Neuronal stem cell (in vitro differentiated cells): Measurements from ENCODE around the gene PDAP1.
A peak's percentile ranks its signal among the peaks of the same experiment; 100 is the strongest.
"Not testable (repeated sequence)": the region's sequence is repeated elsewhere in the genome, so short reads cannot be mapped to it uniquely, and the experiment has no call there.

Experiments
- DNase-seq: peaks from one replicate; pipeline ENCODE4 v3.0.0-alpha.2; 2013; ENCODE audit warnings: low spot score
- H2AFZ ChIP-seq: one replicate; pipeline ENCODE4 v1.6.1; 2013; ENCODE audit warnings: mild to moderate bottlenecking, low read length, inconsistent platforms
- H2AK5ac ChIP-seq: 2 replicates; pipeline ENCODE4 v1.6.1; 2013; ENCODE audit warnings: low read depth, mild to moderate bottlenecking, inconsistent platforms, low read length, moderate library complexity, mixed read lengths
- H2BK120ac ChIP-seq: 2 replicates; pipeline ENCODE4 v1.6.1; 2013; ENCODE audit warnings: low read depth, mild to moderate bottlenecking, inconsistent platforms, low read length, moderate library complexity, mixed read lengths
- H2BK12ac ChIP-seq: one replicate; pipeline ENCODE4 v1.6.1; 2013; ENCODE audit warnings: low read length, inconsistent platforms
- H2BK15ac ChIP-seq: 2 replicates; pipeline ENCODE4 v1.6.1; 2013; ENCODE audit warnings: mild to moderate bottlenecking, low read length, inconsistent platforms, mixed read lengths
- H2BK5ac ChIP-seq: one replicate; pipeline ENCODE4 v1.6.1; 2013; ENCODE audit warnings: inconsistent platforms, mild to moderate bottlenecking, low read length, moderate library complexity
- H3K14ac ChIP-seq: one replicate; pipeline ENCODE4 v1.6.1; 2013; ENCODE audit warnings: low read length, inconsistent platforms
- H3K18ac ChIP-seq: 2 replicates; pipeline ENCODE4 v1.6.1; 2013; ENCODE audit warnings: low read length, inconsistent platforms
- H3K23ac ChIP-seq: 2 replicates; pipeline ENCODE4 v1.6.1; 2013; ENCODE audit warnings: low read depth, mild to moderate bottlenecking, mixed read lengths, low read length, inconsistent platforms; ENCODE audit not compliant: poor library complexity
- H3K27ac ChIP-seq: replicated peaks from 3 replicates; pipeline ENCODE4 v1.5.1; 2013; ENCODE audit warnings: low read length, inconsistent platforms
- H3K27me3 ChIP-seq, 3 experiments: 2 replicates each; pipeline ENCODE4 v1.6.1; 2013; ENCODE audit warnings: low read length in 3 of 3, mild to moderate bottlenecking in 2 of 3, inconsistent platforms in 1 of 3, low read depth in 1 of 3, mixed read lengths in 1 of 3, moderate library complexity in 1 of 3; ENCODE audit not compliant: control insufficient read depth in 3 of 3, insufficient read depth in 3 of 3
- H3K36me3 ChIP-seq, 2 donors: replicated peaks in 1 of 2; 2 replicates each; pipeline ENCODE4 v1.6.1; 2013; ENCODE audit warnings: low read length in 2 of 2; ENCODE audit not compliant: control insufficient read depth in 2 of 2, insufficient read depth in 2 of 2
- H3K4ac ChIP-seq: 2 replicates; pipeline ENCODE4 v1.6.1; 2013; ENCODE audit warnings: inconsistent platforms, mild to moderate bottlenecking, low read length, moderate library complexity
- H3K4me1 ChIP-seq, 2 donors: 1 replicate in 1 of 2; 2 replicates in 1 of 2; pipeline ENCODE4 v1.6.1; 2013; ENCODE audit warnings: low read length in 2 of 2, low read depth in 1 of 2; ENCODE audit not compliant: control insufficient read depth in 2 of 2, insufficient read depth in 1 of 2
- H3K4me2 ChIP-seq: one replicate; pipeline ENCODE4 v1.6.1; 2013; ENCODE audit warnings: mild to moderate bottlenecking, low read length, inconsistent platforms; ENCODE audit not compliant: insufficient read depth, poor library complexity, severe bottlenecking
- H3K4me3 ChIP-seq, 2 donors: 2 replicates each; pipeline ENCODE4 v1.5.1; 2013; ENCODE audit warnings: low read length in 2 of 2, mild to moderate bottlenecking in 2 of 2, inconsistent platforms in 1 of 2, moderate library complexity in 1 of 2
- H3K79me1 ChIP-seq: one replicate; pipeline ENCODE4 v1.6.1; 2013; ENCODE audit warnings: low read depth, mild to moderate bottlenecking, inconsistent platforms, low read length, moderate library complexity
- H3K9ac ChIP-seq: one replicate; pipeline ENCODE4 v1.6.1; 2013; ENCODE audit warnings: mild to moderate bottlenecking, low read depth, low read length, inconsistent platforms; ENCODE audit not compliant: poor library complexity
- H3K9me3 ChIP-seq, 2 donors: replicated peaks in 1 of 2; 2 replicates each; pipeline versions ENCODE3 to v1.6.1; 2013; ENCODE audit warnings: low read length in 2 of 2, mild to moderate bottlenecking in 2 of 2, inconsistent platforms in 1 of 2, low read depth in 1 of 2, mixed read lengths in 1 of 2, moderate library complexity in 1 of 2; ENCODE audit not compliant: control insufficient read depth in 2 of 2, insufficient read depth in 1 of 2
- H4K8ac ChIP-seq: one replicate; pipeline ENCODE4 v1.6.1; 2013; ENCODE audit warnings: low read depth, mild to moderate bottlenecking, inconsistent platforms, low read length, moderate library complexity
- H4K91ac ChIP-seq: one replicate; pipeline ENCODE4 v1.6.1; 2013; ENCODE audit warnings: low read length, low read depth, mild to moderate bottlenecking, inconsistent platforms; ENCODE audit not compliant: poor library complexity
- WGBS, 2 donors: extraction: QIAGEN DNeasy Blood & Tissue Kit; methylation state at CpG; one replicate each; pipeline ENCODE4 v1.1.7; 2013; ENCODE audit warnings: missing lambda C conversion rate in 2 of 2, mixed read lengths in 1 of 2; ENCODE audit not compliant: insufficient read length in 2 of 2, insufficient replicate concordance in 1 of 2; ENCODE audit errors: extremely low coverage in 2 of 2; 5-methylcytosine and 5-hydroxymethylcytosine counted together

Gene PDAP1

DNA sequence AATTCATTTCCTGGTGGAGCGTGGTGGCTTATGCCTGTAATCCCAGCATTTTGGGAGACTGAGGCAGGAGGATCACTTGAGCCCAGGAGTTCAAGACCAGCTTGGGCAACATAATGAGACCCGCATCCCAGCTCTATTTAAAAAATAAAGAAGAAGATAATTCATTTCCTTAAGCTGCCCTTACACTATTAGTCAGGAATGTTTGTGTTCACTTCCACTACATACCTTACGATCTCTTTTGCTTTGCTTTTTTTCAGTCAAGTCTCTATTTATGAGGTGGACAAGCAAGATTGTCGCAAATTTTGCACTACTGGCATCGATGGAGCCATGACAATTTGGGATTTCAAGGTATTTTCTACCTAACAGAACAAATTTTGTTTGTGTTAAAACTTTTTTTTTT is 45.1 kb downstream of the PDAP1 start:
- no peak overlapping the region for H3K27ac ChIP-seq
- no peaks in the 10 kb centered on the region for H3K27me3 ChIP-seq
- no peak overlapping the region for H3K4ac ChIP-seq
- no peak overlapping the region for H3K23ac ChIP-seq
- no peak overlapping the region for H2BK5ac ChIP-seq
- no peak overlapping the region for H3K9ac ChIP-seq
- H2AK5ac ChIP-seq, result no peak overlapping the region
- DNase-seq, result no peak
- no CpG with 5 or more reads among the region's 5 CpGs for whole genome bisulfite sequencing, 2 donors
- no peak overlapping the region for H4K8ac ChIP-seq
- H2BK15ac ChIP-seq, result no peak overlapping the region
- no peak overlapping the region for H3K18ac ChIP-seq
- no peak overlapping the region for H2BK120ac ChIP-seq
- H3K36me3 ChIP-seq, result peaks cover 21 to 85% of the 10 kb centered on the region in 2 donors
- peaks cover 0 to 7% of the 10 kb centered on the region in 2 donors for H3K4me1 ChIP-seq
- no peaks in the 10 kb centered on the region for H3K9me3 ChIP-seq
- H3K79me1 ChIP-seq, result no peaks in the 10 kb centered on the region
- no peak overlapping the region for H2BK12ac ChIP-seq
- H3K14ac ChIP-seq, result no peak overlapping the region
- H4K91ac ChIP-seq, result no peak overlapping the region
- no peak overlapping the region for H2AFZ ChIP-seq
- H3K4me3 ChIP-seq, result no peak overlapping the region
- H3K4me2 ChIP-seq, result no peak overlapping the region

DNA sequence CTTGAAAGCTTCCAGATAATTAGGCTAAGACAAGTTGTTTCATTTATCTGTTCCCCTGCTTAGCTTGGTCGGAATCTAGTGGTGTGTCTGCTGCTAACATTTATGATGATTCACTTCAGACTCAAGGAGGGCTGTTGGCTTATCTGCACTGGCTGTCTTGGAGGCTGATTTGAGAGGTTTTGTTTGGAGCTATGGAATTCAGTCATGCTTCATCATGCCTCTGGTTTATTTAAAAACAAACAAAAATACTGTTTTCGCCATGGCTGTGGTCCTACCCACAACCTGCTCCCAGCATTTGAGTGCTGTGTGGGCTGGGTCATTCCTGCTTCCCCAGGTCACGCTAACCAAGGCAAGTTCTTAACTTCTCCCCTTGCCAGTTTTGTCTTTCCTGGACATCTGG is 45.6 kb downstream of the PDAP1 start:
- H3K9ac ChIP-seq, result no peak overlapping the region
- H2BK12ac ChIP-seq, result no peak overlapping the region
- peaks cover 24 to 90% of the 10 kb centered on the region in 2 donors for H3K36me3 ChIP-seq
- H3K4me3 ChIP-seq, result no peak overlapping the region
- no peaks in the 10 kb centered on the region for H3K79me1 ChIP-seq
- no peak overlapping the region for H3K27ac ChIP-seq
- no peak overlapping the region for H2AK5ac ChIP-seq
- no peak overlapping the region for H3K14ac ChIP-seq
- H2BK5ac ChIP-seq, result no peak overlapping the region
- H3K4me1 ChIP-seq, result peaks cover 0 to 7% of the 10 kb centered on the region in 2 donors
- no peak overlapping the region for H2BK120ac ChIP-seq
- H4K91ac ChIP-seq, result no peak overlapping the region
- no peaks in the 10 kb centered on the region for H3K9me3 ChIP-seq
- H3K4ac ChIP-seq, result no peak overlapping the region
- no peak overlapping the region for H3K18ac ChIP-seq
- H4K8ac ChIP-seq, result no peak overlapping the region
- no peak overlapping the region for H3K4me2 ChIP-seq
- no peak overlapping the region for H3K23ac ChIP-seq
- no peaks in the 10 kb centered on the region for H3K27me3 ChIP-seq
- no CpG with 5 or more reads among the region's 3 CpGs for WGBS, 2 donors
- no peak overlapping the region for H2AFZ ChIP-seq
- no peak overlapping the region for H2BK15ac ChIP-seq
- no peak for DNase-seq

DNA sequence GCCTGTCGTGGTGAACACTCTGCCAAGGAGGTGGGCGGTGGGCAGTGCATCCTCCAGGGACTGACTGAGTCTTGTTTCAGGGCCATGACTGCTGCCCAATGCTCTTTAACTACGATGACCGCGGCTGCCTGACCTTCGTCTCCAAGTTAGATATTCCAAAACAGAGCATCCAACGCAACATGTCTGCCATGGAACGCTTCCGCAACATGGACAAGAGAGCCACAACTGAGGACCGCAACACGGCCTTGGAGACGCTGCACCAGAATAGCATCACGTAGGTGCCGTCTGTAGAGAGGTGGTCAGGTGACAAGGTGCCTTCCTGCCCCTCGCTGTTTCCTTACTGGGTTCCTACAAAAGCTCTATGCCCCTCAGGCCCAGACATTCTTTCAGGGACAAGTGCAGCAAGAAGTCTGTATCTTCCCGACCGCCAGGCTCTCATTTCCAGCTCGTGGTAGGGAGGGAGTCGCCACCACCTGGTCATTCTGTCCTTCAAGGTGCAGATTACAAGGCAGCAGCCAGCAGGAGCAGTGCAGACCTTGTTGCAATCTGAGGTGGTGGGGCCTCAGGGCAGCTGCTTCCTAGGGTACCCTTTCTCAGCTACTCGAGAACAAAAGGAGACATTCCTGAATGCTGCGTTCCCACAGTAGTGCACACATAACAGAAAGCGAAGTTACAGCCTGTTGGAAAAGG is 48.8 kb downstream of the PDAP1 start:
- no peak overlapping the region for H2AFZ ChIP-seq
- H2AK5ac ChIP-seq, result no peak overlapping the region
- no peak overlapping the region for H3K14ac ChIP-seq
- H3K9ac ChIP-seq, result no peak overlapping the region
- H2BK15ac ChIP-seq, result no peak overlapping the region
- H4K8ac ChIP-seq, result no peak overlapping the region
- H3K79me1 ChIP-seq, result no peaks in the 10 kb centered on the region
- no peaks in the 10 kb centered on the region for H3K9me3 ChIP-seq
- peak overlapping the region; percentile 34 for H3K23ac ChIP-seq
- H3K4me2 ChIP-seq, result no peak overlapping the region
- no peak for DNase-seq
- no peak overlapping the region for H4K91ac ChIP-seq
- H3K4me1 ChIP-seq, result peaks cover 0 to 5% of the 10 kb centered on the region in 2 donors
- no peak overlapping the region for H3K4ac ChIP-seq
- no peak overlapping the region for H3K18ac ChIP-seq
- H2BK120ac ChIP-seq, result no peak overlapping the region
- H2BK12ac ChIP-seq, result no peak overlapping the region
- no peak overlapping the region for H2BK5ac ChIP-seq
- no peaks in the 10 kb centered on the region for H3K27me3 ChIP-seq
- no CpG with 5 or more reads among the region's 22 CpGs for WGBS, 2 donors
- H3K4me3 ChIP-seq, result no peak overlapping the region
- H3K36me3 ChIP-seq, result peaks cover 16 to 87% of the 10 kb centered on the region in 2 donors
- H3K27ac ChIP-seq, result peak overlapping the region; percentile 4

DNA sequence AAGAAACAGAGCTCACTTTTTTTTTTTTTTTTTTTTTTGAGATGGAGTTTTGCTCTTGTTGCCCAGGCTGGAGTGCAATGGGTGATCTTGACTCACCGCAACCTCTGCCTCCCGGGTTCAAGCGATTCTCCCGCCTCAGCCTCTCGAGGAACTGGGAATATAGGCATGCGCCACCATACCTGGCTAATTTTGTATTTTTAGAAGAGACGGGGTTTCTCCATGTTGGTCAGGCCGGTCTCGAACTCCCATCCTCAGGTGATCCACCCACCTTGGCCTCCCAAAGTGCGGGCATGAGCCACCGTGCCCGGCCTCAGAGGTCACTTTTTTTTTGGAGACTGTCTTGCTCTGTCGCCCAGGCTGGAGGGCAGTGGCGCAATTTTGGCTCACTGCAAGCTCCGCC is 49.9 kb downstream of the PDAP1 start:
- not testable (repeated sequence) for H3K27ac ChIP-seq

More for the DNA sequence above, 49.9 kb downstream of the PDAP1 start:
- H3K4me3 ChIP-seq, H3K4ac ChIP-seq, H3K79me1 ChIP-seq, H3K4me1 ChIP-seq, H3K23ac ChIP-seq, H3K9ac ChIP-seq, H2AK5ac ChIP-seq, H2BK12ac ChIP-seq, H2BK15ac ChIP-seq, H3K9me3 ChIP-seq, H4K8ac ChIP-seq, H4K91ac ChIP-seq, DNase-seq, H2BK120ac ChIP-seq, H3K14ac ChIP-seq, H3K18ac ChIP-seq, H3K27me3 ChIP-seq, H2AFZ ChIP-seq, H3K4me2 ChIP-seq, H2BK5ac ChIP-seq: not testable (repeated sequence)
- peaks cover 19 to 88% of the 10 kb centered on the region in 2 donors for H3K36me3 ChIP-seq
- WGBS, 2 donors, result no CpG with 5 or more reads among the region's 15 CpGs
